ENCODE results near the gene RALGPS1. TPM values are rescaled to one million over a fixed set of nuclear protein-coding genes. Genes with fewer than 3 reads are reported as not detected.

RALGPS1 gene
- total RNA-seq, 1 donor from 2014 or later, result 2.4 TPM

DNA sequence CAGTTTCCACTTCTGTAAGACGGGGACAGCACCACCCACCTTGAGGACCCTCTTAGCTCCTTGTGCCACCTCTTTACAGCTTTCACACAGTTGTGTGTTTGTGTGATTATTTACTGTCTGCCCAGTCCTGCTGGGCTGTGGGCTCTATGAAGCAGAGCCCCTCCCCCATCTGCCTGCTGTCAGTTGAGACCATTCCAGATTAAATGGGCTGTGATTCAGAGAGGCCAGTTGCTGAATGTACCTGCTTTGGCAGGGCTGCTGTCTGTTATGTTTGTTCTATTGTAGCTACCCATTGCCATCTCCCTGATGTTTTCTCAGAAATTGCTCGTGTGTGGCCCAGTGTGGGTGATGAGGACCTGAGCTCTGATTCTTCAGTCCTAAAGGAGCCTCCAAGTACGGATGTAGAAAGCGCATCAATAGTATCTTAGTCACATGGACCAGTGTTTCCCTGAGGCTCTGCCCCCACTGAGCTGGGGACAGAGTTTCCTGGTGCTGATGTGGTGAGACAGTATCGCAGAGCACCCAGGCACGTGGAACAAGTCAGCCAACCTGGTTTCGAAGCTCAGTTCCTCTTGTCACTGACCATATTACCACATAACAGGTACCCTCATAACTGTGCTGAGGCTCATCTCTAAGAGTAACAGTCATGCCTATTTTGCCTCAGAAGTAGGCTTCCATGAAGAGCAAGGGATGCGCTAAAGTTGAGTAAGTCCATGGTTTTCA lies 204.2 kb downstream of the RALGPS1 start:
- peak in 1 of 2 donors; percentile 31 for DNase-seq (ENCODE audit: low read depth in 2 of 2)

GRCh38 chr9:127119320-127119709 lies 204.7 kb downstream of the RALGPS1 start:
- no peak for DNase-seq (ENCODE audit: low read depth in 2 of 2)

DNA sequence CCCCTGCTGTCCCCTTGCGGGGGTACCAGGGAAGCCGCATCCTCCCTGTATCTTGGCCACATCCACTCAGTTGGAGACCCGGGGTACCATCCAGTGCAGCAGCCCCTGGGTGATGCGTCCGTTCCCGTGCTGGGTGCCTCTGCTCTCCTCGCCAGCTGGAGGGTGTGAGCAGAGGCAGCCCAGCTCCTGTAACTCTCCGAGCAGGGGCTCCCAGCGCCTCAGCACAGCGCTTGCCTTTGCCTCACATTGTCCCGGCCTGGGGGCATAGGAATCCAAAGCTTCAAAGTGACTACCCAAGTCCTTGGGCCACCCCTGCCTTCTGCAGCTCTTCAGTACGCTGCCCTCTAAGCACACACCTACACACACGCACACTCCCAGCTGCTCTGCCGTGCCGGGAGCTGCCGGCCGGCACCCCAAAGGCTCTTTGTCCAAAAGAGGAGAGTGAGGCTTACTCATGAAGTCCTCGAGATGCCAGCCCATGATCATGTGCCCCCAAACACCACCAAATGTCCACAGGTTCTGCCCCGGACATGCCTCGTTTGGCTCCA lies 207.1 kb downstream of the RALGPS1 start:
- DNase-seq (ENCODE audit: low read depth in 2 of 2), result peak; percentile 29 to 41

- DNase-seq (ENCODE audit: low read depth in 2 of 2), result peak; percentile 88 to 89
Observed at GRCh38 chr9:127122176-127123063, 207.8 kb downstream of the RALGPS1 start, which contains the start of gene ANGPTL2. Gene ANGPTL2 (minus strand): TSS chr9:127122635. CDS start chr9:127108731, 13,904 bp downstream.

- peak in 1 of 2 donors; percentile 13 for DNase-seq (ENCODE audit: low read depth in 2 of 2)
Observed at GRCh38 chr9:127123064-127123890, 208.7 kb downstream of the RALGPS1 start.

- DNase-seq (ENCODE audit: low read depth in 2 of 2), result no peak
Observed at GRCh38 chr9:127124111-127124531, 209.5 kb downstream of the RALGPS1 start.

- DNase-seq (ENCODE audit: low read depth in 2 of 2), result no peak
Observed at GRCh38 chr9:127124792-127125191, 210.2 kb downstream of the RALGPS1 start.

GRCh38 chr9:127126971-127127370 lies 212.4 kb downstream of the RALGPS1 start:
- DNase-seq (ENCODE audit: low read depth in 2 of 2), result no peak

DNA sequence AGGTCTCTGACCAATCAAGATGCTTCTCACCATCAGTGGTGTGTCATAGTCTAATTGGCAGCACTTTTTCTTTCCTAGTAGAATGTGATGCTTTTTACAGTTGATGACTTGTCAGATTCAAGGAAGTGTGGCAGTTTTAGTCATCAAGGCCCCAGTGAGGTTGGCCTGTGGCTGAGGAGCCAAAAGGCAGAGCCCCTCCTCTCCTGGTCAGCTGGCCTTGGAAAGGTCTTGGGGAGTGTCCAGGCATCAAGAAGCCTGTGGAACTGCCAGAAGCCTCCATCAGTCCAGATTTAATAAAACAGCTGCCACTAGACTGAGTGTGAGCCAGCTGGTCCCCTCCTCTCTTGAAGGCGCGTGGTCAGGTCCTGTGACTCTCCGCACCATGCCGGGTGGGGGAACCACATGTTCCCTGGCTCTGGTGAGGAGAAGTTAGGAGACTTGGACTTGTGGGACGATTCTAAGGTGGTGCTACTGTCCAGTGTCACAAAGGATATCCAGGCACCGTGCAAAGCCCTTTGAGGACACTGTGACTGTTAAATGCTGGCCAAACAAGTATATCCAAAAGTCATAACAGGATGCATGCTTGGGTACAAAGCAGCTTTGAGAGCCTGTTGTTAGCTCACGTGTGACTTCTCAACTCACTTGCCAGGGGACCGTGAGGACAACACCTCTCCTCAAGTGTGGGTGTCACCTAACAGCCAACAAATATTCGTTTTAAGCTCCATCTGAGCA lies 213.9 kb downstream of the RALGPS1 start:
- DNase-seq (ENCODE audit: low read depth in 2 of 2), result peak in 1 of 2 donors; percentile 64

DNA sequence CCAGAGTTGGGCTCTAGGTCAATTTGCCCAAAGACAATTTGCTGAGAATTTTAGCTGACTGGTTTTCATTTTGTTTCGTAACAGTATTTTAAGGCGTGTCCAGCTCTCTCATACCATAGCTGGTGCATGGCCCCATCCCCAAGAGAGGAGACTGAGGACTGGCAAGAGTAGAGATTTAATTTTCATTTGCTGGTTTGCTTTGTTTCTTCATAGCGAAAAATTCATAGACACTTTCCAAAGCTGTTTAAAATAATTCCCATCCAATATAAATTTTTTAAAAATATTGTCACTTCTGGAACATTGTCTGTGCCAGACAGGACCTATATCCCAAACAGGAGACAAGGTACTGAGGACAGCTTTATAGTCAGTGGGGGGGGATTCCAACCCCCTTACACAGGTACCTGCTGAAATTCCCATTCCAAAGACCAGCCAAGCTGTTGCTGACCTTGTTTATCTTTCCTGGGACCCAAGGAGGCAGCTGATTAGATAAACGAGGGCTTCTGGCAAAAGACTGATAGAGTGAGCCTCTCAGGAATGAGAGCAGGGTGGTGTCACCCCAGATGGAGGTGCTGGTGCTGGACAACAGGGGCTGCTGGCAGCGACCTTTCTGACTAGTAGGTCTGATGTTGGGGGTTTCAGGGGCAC lies 214.6 kb downstream of the RALGPS1 start:
- DNase-seq (ENCODE audit: low read depth in 2 of 2), result no peak

GRCh38 chr9:127129718-127130085 lies 215.1 kb downstream of the RALGPS1 start:
- DNase-seq (ENCODE audit: low read depth in 2 of 2), result no peak

DNA sequence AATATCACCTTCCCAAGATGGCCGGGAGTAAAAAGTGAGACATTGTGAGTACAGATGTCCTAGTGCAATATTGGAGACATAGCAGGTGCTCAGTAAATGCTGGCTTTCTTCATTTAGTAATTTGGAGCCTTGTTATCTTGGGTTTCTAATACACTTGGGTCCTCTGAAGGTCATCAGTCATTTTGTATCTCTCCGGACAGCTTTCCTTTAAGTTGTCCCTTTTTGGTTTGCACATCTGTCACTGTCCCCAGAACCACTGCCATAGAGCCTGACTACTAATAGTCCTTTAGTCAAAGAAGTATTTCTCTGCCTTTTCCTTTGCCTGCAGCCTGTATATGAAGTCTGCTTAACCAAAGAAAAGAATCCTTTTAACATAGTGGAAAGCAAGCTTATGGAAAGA lies 215.7 kb downstream of the RALGPS1 start:
- DNase-seq (ENCODE audit: low read depth in 2 of 2), result no peak

- no peak for DNase-seq (ENCODE audit: low read depth in 2 of 2)
Observed at GRCh38 chr9:127130661-127131538, 216.3 kb downstream of the RALGPS1 start.

GRCh38 chr9:127131871-127132270 lies 217.3 kb downstream of the RALGPS1 start:
- DNase-seq (ENCODE audit: low read depth in 2 of 2), result peak in 1 of 2 donors; percentile 45

DNA sequence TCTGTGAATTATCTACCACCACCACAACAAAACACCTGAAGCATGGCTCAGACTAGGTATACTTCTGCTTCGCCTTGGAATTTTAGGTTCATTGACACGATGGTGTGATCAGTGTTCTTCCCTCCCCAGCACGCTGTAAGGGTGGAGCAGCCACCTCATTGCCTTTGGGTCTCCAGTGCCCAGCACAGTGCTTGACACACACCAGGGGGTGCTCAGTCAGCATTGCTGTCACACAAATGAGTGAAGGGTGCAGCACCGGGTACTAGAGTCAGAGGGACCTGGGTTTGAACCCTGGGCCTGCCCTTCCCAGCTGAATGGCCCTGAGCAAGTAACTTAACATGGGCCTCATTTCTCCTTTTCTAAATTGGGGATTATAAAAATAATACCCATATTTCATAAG lies 217.8 kb downstream of the RALGPS1 start:
- no peak for DNase-seq (ENCODE audit: low read depth in 2 of 2)

DNA sequence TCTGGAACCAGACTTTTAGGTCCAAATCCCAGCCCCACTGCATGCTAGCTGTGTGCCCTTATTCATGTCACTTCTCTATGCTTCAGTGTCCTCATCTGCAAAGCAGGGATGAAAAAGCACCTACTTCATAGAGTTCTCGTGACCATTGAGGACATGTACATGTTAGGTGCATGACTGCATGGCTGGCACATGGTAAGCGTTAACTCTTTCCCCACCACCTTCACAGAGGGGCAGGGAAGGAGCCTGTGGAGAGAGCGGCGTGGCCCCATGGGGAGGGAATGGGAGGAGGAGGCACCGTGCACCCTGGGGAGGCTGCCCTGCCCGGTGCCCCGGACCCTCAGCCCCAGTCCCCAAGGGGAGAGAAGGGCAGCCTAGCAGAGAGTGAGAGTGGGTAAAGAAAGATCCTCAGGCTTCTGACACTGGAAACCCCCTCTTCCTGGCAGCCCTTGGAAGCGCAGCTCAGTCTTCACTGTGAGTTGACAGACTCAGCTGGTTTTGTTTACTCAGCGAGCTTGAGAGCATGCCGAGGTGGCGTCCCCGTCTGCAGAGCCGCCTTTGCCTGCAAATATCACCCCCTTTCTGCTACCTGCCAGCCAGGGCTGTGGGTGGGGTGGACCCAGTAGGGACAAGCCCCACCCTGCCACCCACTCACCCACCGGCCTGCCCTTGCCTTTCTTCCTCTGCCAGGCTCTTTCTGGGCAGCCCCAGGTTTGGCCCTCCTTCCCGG lies 218.5 kb downstream of the RALGPS1 start:
- no peak for DNase-seq (ENCODE audit: low read depth in 2 of 2)

GRCh38 chr9:127133739-127134167 lies 219.2 kb downstream of the RALGPS1 start:
- no peak for DNase-seq (ENCODE audit: low read depth in 2 of 2)

- no peak for DNase-seq (ENCODE audit: low read depth in 2 of 2)
Observed at GRCh38 chr9:127135056-127135745, 220.6 kb downstream of the RALGPS1 start.
